Tibial nerve (tissue), 4 donors: ENCODE measurements around the gene FST. TPM values are rescaled to one million over a fixed set of nuclear protein-coding genes. Genes with fewer than 3 reads are reported as not detected.

ENCODE experiments used
- DNase-seq, 2 donors: peaks; one replicate each; pipeline ENCODE4 v3.0.0-alpha.2; 2019; ENCODE audit warnings: low spot score in 2 of 2
- H3K27ac ChIP-seq, 4 donors: fragments of 200-600 bp; sonication (generic) in 3 of 4; one replicate each; pipeline ENCODE4 v1.5.1; 2017 to 2019; ENCODE audit warnings: mild to moderate bottlenecking in 1 of 4
- H3K27me3 ChIP-seq, 2 donors: fragments of 200-600 bp; sonication (generic) in 1 of 2; one replicate each; pipeline versions ENCODE4 v1.5.1 to v1.6.0; 2017 to 2019
- H3K36me3 ChIP-seq, 3 donors: fragments of 200-600 bp; sonication (generic); one replicate each; pipeline ENCODE4 v1.5.1; 2018 to 2019
- H3K4me1 ChIP-seq, 4 donors: fragments of 200-600 bp; sonication (generic) in 3 of 4; one replicate each; pipeline ENCODE4 v1.5.1; 2017 to 2019
- H3K4me3 ChIP-seq, 4 donors: fragments of 200-600 bp; sonication (generic) in 3 of 4; one replicate each; pipeline ENCODE4 v1.5.1; 2017 to 2019; ENCODE audit warnings: mild to moderate bottlenecking in 1 of 4, moderate library complexity in 1 of 4
- H3K9me3 ChIP-seq, 4 donors: fragments of 200-600 bp; sonication (generic) in 3 of 4; one replicate each; pipeline ENCODE4 v1.5.1; 2017 to 2019
- CTCF ChIP-seq, 5 experiments: fragments of 200-600 bp in 3 of 5; fragments of 450-650 bp in 2 of 5; sonication (generic) in 3 of 5; IDR thresholded peaks; one replicate each; pipeline ENCODE4 v1.5.1; 2016 to 2019; ENCODE audit warnings: antibody characterized with exemption in 5 of 5, mild to moderate bottlenecking in 3 of 5, moderate library complexity in 2 of 5
- EP300 ChIP-seq, 2 donors: sonication (generic); formaldehyde crosslinking; IDR thresholded peaks; one replicate each; pipeline ENCODE4 v1.6.1; 2017; ENCODE audit warnings: antibody characterized with exemption in 2 of 2, mild to moderate bottlenecking in 1 of 2
- POLR2A ChIP-seq, 2 donors: fragments of 450-650 bp; IDR thresholded peaks; one replicate each; pipeline ENCODE4 v1.6.1; 2017; ENCODE audit warnings: antibody characterized with exemption in 2 of 2, mild to moderate bottlenecking in 2 of 2, moderate library complexity in 2 of 2
- WGBS, 2 donors: methylation state at CpG; one replicate each; pipeline ENCODE4 v1.1.5; 2018; 5-methylcytosine and 5-hydroxymethylcytosine counted together
- total RNA-seq, 4 donors: library from RNA; depleted of rRNA; stranded (reverse); fragments of >200 nt; gene quantifications; one replicate each; pipeline ENCODE4 v1.1.0, GENCODE V29; 2016

FST gene
- total RNA-seq, 4 donors from 2014 or later = 1.8 to 27.3 (median 12.9) TPM

GRCh38 chr5:53446908-53447307 lies 33.5 kb upstream of the FST start:
- no peaks in the 10 kb centered on the region for H3K9me3 ChIP-seq
- no peak overlapping the region for H3K27ac ChIP-seq
- no peak overlapping the region for H3K4me3 ChIP-seq
- no peak for TF ChIP-seq CTCF (IDR thresholded peaks at IDR 0.05)
- no peak for TF ChIP-seq POLR2A (IDR thresholded peaks at IDR 0.05)
- no peak for TF ChIP-seq EP300 (IDR thresholded peaks at IDR 0.05)
- no peaks in the 10 kb centered on the region for H3K4me1 ChIP-seq
- H3K36me3 ChIP-seq = no peaks in the 10 kb centered on the region
- no peaks in the 10 kb centered on the region for H3K27me3 ChIP-seq
- no peak for DNase-seq
- 90 to 91% methylated on average over 2 of the region's 2 CpGs for WGBS, 2 donors

- no peak for DNase-seq
- no peaks in the 10 kb centered on the region for H3K36me3 ChIP-seq
- H3K9me3 ChIP-seq = no peaks in the 10 kb centered on the region
- no peak overlapping the region for H3K4me3 ChIP-seq
- no peaks in the 10 kb centered on the region for H3K27me3 ChIP-seq
- no peak overlapping the region for H3K27ac ChIP-seq
- no peaks in the 10 kb centered on the region for H3K4me1 ChIP-seq
- TF ChIP-seq EP300 (IDR thresholded peaks at IDR 0.05) = no peak
- no peak for TF ChIP-seq POLR2A (IDR thresholded peaks at IDR 0.05)
- TF ChIP-seq CTCF (IDR thresholded peaks at IDR 0.05) = no peak
- WGBS, 2 donors = 95 to 98% methylated on average over 1 of the region's 1 CpG
Measured at GRCh38 chr5:53448851-53449250, 31.6 kb upstream of the FST start.

GRCh38 chr5:53453898-53454718 lies 26.3 kb upstream of the FST start:
- Histone ChIP-seq H3K4me3 (no peak overlapping the region), H3K27me3 (no peaks in the 10 kb centered on the region), H3K4me1 (no peaks in the 10 kb centered on the region), H3K36me3 (no peaks in the 10 kb centered on the region), H3K27ac (no peak overlapping the region), H3K9me3 (no peaks in the 10 kb centered on the region)
- TF ChIP-seq CTCF (IDR thresholded peaks at IDR 0.05) = no peak
- no peak for TF ChIP-seq POLR2A (IDR thresholded peaks at IDR 0.05)
- no peak for TF ChIP-seq EP300 (IDR thresholded peaks at IDR 0.05)
- WGBS, 2 donors = 46 to 52% methylated on average over 1 of the region's 1 CpG
- no peak for DNase-seq

GRCh38 chr5:53454719-53455000 lies 25.8 kb upstream of the FST start:
- no peaks in the 10 kb centered on the region for H3K9me3 ChIP-seq
- WGBS, 2 donors = 81 to 98% methylated on average over 1 of the region's 1 CpG
- H3K27ac ChIP-seq = no peak overlapping the region
- no peaks in the 10 kb centered on the region for H3K36me3 ChIP-seq
- H3K27me3 ChIP-seq = no peaks in the 10 kb centered on the region
- no peak overlapping the region for H3K4me3 ChIP-seq
- TF ChIP-seq CTCF (IDR thresholded peaks at IDR 0.05) (no peak), EP300 (IDR thresholded peaks at IDR 0.05) (no peak), POLR2A (IDR thresholded peaks at IDR 0.05) (no peak)
- no peak for DNase-seq
- no peaks in the 10 kb centered on the region for H3K4me1 ChIP-seq

- TF ChIP-seq EP300 (IDR thresholded peaks at IDR 0.05) (no peak), CTCF (IDR thresholded peaks at IDR 0.05) (no peak), POLR2A (IDR thresholded peaks at IDR 0.05) (no peak)
- DNase-seq = no peak
- no peak overlapping the region for H3K27ac ChIP-seq
- H3K27me3 ChIP-seq = no peaks in the 10 kb centered on the region
- H3K9me3 ChIP-seq = no peaks in the 10 kb centered on the region
- 71 to 81% methylated on average over 2 of the region's 2 CpGs for WGBS, 2 donors
- H3K4me1 ChIP-seq = no peaks in the 10 kb centered on the region
- no peak overlapping the region for H3K4me3 ChIP-seq
- no peaks in the 10 kb centered on the region for H3K36me3 ChIP-seq
Measured at GRCh38 chr5:53456366-53456765, 24.1 kb upstream of the FST start.
